Hair follicular keratinocyte (primary cell): ENCODE results near the gene CLNS1A. TPM values are rescaled to one million over a fixed set of nuclear protein-coding genes. Genes with fewer than 3 reads are reported as not detected.

ENCODE experiments used
- total RNA-seq: library from RNA; depleted of rRNA; stranded (reverse); fragments of >200 nt; gene quantifications from 2 replicates; pipeline ENCODE4 v1.2.3, GENCODE V29; 2015

Gene CLNS1A, protein sequence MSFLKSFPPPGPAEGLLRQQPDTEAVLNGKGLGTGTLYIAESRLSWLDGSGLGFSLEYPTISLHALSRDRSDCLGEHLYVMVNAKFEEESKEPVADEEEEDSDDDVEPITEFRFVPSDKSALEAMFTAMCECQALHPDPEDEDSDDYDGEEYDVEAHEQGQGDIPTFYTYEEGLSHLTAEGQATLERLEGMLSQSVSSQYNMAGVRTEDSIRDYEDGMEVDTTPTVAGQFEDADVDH
- 167 and 168 TPM in 2 replicates for total RNA-seq

DNA sequence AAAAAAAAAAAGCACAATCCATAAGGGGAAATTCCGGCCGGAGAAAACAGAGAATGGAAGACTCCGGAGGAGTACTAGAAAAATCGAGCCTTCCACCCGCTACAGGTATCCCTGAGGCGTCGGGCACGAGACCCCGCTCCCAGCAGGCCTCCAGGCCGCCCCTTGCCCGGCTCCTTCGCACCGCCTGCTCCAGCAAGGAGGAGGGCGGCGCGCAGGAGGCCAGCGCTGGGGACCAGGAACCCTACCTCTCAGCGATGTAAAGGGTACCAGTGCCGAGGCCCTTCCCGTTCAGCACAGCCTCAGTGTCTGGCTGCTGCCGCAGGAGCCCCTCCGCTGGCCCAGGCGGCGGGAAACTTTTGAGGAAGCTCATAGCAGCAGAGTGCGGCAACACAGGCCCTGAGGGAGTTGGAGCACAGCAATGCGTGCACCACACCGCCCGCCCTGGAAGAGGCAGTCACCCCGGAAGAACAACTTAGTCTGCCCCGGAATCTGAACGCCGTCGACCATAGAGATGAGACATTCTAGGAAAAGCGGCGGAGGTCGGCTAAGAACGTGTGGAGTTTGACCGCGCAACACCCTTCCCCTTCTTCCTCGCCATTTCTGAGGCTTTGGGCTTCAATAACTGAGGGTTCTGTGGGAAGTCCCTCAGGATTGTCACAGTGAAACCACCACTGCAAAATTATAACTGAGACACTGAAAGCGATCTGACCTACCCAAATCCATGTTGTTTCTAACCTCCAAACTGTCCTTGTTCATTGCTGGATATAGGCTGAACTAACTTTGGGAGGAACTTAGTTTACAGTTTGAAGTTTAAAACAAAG lies at the start of gene CLNS1A:
Gene CLNS1A, minus strand, starts transcription at position 450 of the 821 bp plus-strand sequence. Its CDS starts 80 bp downstream, at position 370.

DNA sequence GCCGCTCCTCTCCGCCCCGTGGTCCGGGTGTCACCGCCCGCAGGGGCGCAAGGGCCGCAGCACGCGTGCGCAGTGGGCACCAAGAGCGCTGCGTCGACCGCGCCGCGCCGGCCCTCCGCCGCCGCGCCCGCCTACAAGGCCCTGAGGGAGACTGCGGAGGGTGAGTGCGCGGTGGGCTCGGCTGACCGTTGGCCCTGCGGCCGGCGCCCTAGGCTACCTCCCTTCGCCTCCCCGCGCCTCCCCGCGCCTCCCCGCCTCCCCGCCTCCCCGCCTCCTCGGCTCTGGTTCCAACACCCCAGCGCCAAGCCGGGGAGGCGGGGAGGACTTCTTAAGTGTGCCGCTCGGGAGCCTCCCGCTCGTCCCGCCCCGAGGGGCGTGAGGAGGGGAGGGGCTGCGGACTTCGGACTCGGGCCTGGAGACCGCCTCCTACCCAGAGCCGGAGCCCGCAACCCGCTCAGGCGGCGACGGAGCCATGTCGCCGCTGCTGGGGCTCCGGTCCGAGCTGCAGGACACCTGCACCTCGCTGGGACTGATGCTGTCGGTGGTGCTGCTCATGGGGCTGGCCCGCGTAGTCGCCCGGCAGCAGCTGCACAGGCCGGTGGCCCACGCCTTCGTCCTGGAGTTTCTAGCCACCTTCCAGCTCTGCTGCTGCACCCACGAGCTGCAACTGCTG lies 47.9 kb downstream of the CLNS1A start, which contains the start of gene AQP11:
Gene AQP11, plus strand, starts transcription at position 433 of the 673 bp plus-strand sequence. Its CDS starts 40 bp downstream, at position 473.

Other genes starting within 250 kb of the CLNS1A start
- 53.6 and 54.8 TPM in 2 replicates for gene PAK1, start 163.7 kb downstream of the CLNS1A start, total RNA-seq
- 0.11 TPM in 1 of 2 replicates, not detected in the other for gene AQP11, start 47.8 kb downstream of the CLNS1A start, total RNA-seq
- gene RSF1, start 182.9 kb upstream of the CLNS1A start, total RNA-seq, result 19.6 and 23.2 TPM in 2 replicates
- 12.6 and 14.4 TPM in 2 replicates for gene AAMDC, start 183.3 kb upstream of the CLNS1A start, total RNA-seq